Measurements from ENCODE around the gene USP46. TPM values are rescaled to one million over a fixed set of nuclear protein-coding genes. Genes with fewer than 3 reads are reported as not detected.

The USP46 gene
- total and polyA plus RNA-seq, 2 of the 4 experiments (the other 2 are of a cell fraction) = 9.3 to 15.4 TPM

GRCh38 chr4:52635560-52635959, 23.5 kb downstream of the USP46 start:
- H2AFZ ChIP-seq (replicated peaks; ENCODE audit: low read length, poor library complexity) = no peak overlapping the region
- ATAC-seq (ENCODE audit: low read depth) (peak; percentile 48), DNase-seq (no peak)
- no peak overlapping the region for H4K8ac ChIP-seq (ENCODE audit: low read depth in 2 of 2, low read length in 2 of 2)
- dilution Hi-C loops (cut with HindIII; ENCODE audit: low sequenced_read_pairs, unreplicated experiment) = no loop called here
- WGBS, 2 experiments (ENCODE audit: extremely low coverage in 2 of 2, insufficient read length in 1 of 2) = no CpG with 5 or more reads among the region's 1 CpG
- no peak overlapping the region for H2AK9ac ChIP-seq (replicated peaks; ENCODE audit: low read depth, low read length, poor library complexity)
- H3K36me3 ChIP-seq (ENCODE audit: control insufficient read depth, insufficient read depth, low read length) = no peaks in the 10 kb centered on the region
- H2BK120ac ChIP-seq (ENCODE audit: low read depth, low read length) = no peak overlapping the region
- H2AK5ac ChIP-seq (ENCODE audit: low read depth, low read length) = peak overlapping the region; percentile 23; the same call in 1 of the 2 replicates
- H4K20me1 ChIP-seq (ENCODE audit: insufficient read depth, low read length) = peaks cover 39% of the 10 kb centered on the region
- CTCF ChIA-PET = no interaction called here
- H2BK15ac ChIP-seq (ENCODE audit: low read depth, low read length) = no peak overlapping the region
- H3K9ac ChIP-seq (ENCODE audit: low read depth, low read length) = no peak overlapping the region
- no peak overlapping the region for H3K56ac ChIP-seq (ENCODE audit: extremely low read depth, insufficient read depth, low read length)
- no peak overlapping the region for H3K4ac ChIP-seq (ENCODE audit: low read depth, low read length)
- in situ Hi-C loops (cut with MboI; ENCODE audit: low sequenced_read_pairs) = no loop called here
- H3K18ac ChIP-seq (ENCODE audit: low read depth, low read length) = no peak overlapping the region
- H3K27ac ChIP-seq (ENCODE audit: insufficient read depth, low read length) = peak overlapping the region; percentile 15; the same call in 1 of the 2 replicates
- no peaks in the 10 kb centered on the region for H3K9me3 ChIP-seq (ENCODE audit: control insufficient read depth, insufficient read depth, low read length)
- H3K27me3 ChIP-seq (ENCODE audit: control insufficient read depth, insufficient read depth, low read length) = no peaks in the 10 kb centered on the region
- H3K4me2 ChIP-seq (ENCODE audit: low read depth, low read length) = peak overlapping the region; percentile 20; the same call in 1 of the 2 replicates
- no peak overlapping the region for H3K23ac ChIP-seq (ENCODE audit: low read depth, low read length)
- no peak overlapping the region for H4K91ac ChIP-seq (ENCODE audit: insufficient read depth, low read depth, low read length)
- no peak overlapping the region for H2BK5ac ChIP-seq (ENCODE audit: low read depth, low read length, poor library complexity, severe bottlenecking)
- H2BK20ac ChIP-seq (ENCODE audit: low read depth, low read length) = no peak overlapping the region
- H4K5ac ChIP-seq (ENCODE audit: low read depth, low read length) = no peak overlapping the region
- no peak overlapping the region for H3K4me3 ChIP-seq (ENCODE audit: insufficient read depth, low read depth, low read length)
- intact Hi-C loops (cut with micrococcal nuclease) = no loop called here
- H3K14ac ChIP-seq (replicated peaks; ENCODE audit: low read depth, low read length) = no peak overlapping the region
- H3K4me1 ChIP-seq (ENCODE audit: control insufficient read depth, insufficient read depth, low read length) = peaks cover 11% of the 10 kb centered on the region
- POLR2A ChIA-PET (ENCODE audit: unreplicated experiment) = interaction anchor here (0.6 kb wide), 1 partner anchor 65 kb away, joined by 3 read pairs; no protein-coding TSS in a partner anchor
- no TSS peak for BruUV-seq (replicated peaks)
- H3K79me1 ChIP-seq (ENCODE audit: low read depth in 1 of 2, low read length in 2 of 2) = peaks cover 58 to 69% of the 10 kb centered on the region in 2 experiments
- peaks cover 23% of the 10 kb centered on the region for H3K9me1 ChIP-seq (ENCODE audit: insufficient read depth, low read length)
- TF ChIP-seq ELK1 (IDR thresholded peaks at IDR 0.05; ENCODE audit: borderline replicate concordance, low read depth, low read length) (no peak), RCOR1 (IDR thresholded peaks at IDR 0.05; ENCODE audit: insufficient replicate concordance, low read length) (no peak), CHD1 (IDR thresholded peaks at IDR 0.05; ENCODE audit: low read depth, low read length) (no peak), MAFK (IDR thresholded peaks at IDR 0.05; ENCODE audit: low read depth, low read length) (no peak), MAZ (IDR thresholded peaks at IDR 0.05; ENCODE audit: borderline replicate concordance, low read depth, low read length) (no peak), BHLHE40 (IDR thresholded peaks at IDR 0.05; ENCODE audit: low read depth, low read length) (no peak), SMC3 (IDR thresholded peaks at IDR 0.05; ENCODE audit: low read depth, low read length) (no peak), RAD21 (IDR thresholded peaks at IDR 0.05; ENCODE audit: low read length) (no peak), FOS (IDR thresholded peaks at IDR 0.05; ENCODE audit: low read depth, low read length) (no peak), NFE2L2 (IDR thresholded peaks at IDR 0.05; ENCODE audit: low read depth, low read length) (no peak), POLR2A (IDR thresholded peaks at IDR 0.05; ENCODE audit: low read depth, low read length) (no peak), MXI1 (IDR thresholded peaks at IDR 0.05; ENCODE audit: borderline replicate concordance, low read depth, low read length) (no peak), RFX5 (IDR thresholded peaks at IDR 0.05; ENCODE audit: low read depth, low read length) (no peak), CTCF (conservative IDR thresholded peaks at IDR 0.05; ENCODE audit: low read depth, low read length) (no peak), CEBPB (IDR thresholded peaks at IDR 0.05; ENCODE audit: low read depth, low read length) (no peak)
- TF ChIP-seq, protein P1, sequence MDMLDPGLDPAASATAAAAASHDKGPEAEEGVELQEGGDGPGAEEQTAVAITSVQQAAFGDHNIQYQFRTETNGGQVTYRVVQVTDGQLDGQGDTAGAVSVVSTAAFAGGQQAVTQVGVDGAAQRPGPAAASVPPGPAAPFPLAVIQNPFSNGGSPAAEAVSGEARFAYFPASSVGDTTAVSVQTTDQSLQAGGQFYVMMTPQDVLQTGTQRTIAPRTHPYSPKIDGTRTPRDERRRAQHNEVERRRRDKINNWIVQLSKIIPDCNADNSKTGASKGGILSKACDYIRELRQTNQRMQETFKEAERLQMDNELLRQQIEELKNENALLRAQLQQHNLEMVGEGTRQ (IDR thresholded peaks at IDR 0.05; ENCODE audit: low read depth, low read length) = no peak
